Activated gamma-delta T cell (primary cell): ENCODE results near the gene BDH2.

Source experiments
- DNase-seq: peaks from one replicate; lab custom pipeline; 2025; lab: John Stamatoyannopoulos, UW

Gene BDH2

DNA sequence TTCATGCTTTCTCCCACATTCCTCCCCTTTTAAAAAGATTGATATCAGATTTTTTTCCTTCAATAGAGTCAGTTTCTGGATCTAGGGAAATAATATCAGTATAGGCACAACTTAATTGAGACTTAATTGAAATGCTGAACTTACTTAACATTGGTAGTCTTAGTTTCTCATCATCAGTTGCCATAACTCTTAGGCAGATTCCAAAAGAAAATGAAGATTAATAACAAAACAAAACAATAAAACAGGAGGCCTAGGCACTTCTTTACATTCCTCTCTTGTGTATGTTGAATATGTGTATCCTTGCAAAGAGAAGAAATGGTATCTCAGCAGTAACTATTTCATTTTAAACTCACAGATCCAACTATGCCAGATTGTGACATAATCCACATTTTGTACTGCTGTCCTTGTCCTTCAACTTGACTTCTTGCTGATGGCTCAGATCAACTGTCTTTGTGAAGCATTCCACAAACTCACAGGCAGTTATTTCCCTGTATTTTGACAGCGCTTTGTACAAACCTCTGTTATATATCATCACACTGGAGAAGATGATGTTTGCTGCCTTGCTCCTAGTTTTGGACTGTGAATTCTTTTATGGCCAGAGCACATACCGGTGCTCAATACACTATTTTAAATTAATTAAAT lies 14.0 kb downstream of the BDH2 start:
- DNase-seq = no peak

- DNase-seq = no peak
Measured at GRCh38 chr4:103079621-103080020, 20.0 kb downstream of the BDH2 start.

DNA sequence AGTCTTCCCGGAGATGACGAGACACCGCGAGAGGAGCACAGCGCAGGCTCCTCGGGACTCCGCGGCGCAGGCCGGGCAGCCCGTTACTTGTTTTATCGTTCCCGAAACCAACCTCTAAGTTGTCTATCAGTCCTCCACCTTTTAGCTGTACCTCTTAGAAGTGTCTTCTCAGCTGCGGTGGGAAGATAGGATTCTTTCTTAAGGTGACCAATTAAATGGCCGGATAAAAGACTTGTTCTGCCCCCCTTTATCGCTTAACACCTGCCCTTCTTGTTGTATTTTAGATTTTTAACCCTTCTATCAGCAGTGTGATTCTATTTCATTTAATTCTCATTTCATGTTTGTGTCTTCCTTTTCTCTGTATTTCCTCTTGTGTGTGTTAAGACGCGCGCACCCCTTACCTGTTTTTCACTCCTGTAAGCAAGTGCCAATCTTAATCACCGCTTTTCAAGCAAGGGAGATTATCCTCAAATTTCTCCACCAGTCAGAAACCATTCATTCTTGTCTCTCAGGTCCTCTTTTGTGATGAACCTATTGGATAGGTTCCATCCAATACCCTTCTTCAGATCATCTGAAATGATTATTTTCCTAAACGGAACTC lies 22.8 kb downstream of the BDH2 start, which contains the start of gene SLC9B2:
Gene SLC9B2 (minus strand): TSS at position 15 of the 601 bp plus-strand sequence. CDS start 9,211 bp downstream, outside the sequence.
- DNase-seq = no peak

- DNase-seq = peak; percentile 41
Measured at GRCh38 chr4:103075894-103076746, 23.5 kb downstream of the BDH2 start.

- no peak for DNase-seq
Measured at GRCh38 chr4:103075435-103075893, 24.2 kb downstream of the BDH2 start.

DNA sequence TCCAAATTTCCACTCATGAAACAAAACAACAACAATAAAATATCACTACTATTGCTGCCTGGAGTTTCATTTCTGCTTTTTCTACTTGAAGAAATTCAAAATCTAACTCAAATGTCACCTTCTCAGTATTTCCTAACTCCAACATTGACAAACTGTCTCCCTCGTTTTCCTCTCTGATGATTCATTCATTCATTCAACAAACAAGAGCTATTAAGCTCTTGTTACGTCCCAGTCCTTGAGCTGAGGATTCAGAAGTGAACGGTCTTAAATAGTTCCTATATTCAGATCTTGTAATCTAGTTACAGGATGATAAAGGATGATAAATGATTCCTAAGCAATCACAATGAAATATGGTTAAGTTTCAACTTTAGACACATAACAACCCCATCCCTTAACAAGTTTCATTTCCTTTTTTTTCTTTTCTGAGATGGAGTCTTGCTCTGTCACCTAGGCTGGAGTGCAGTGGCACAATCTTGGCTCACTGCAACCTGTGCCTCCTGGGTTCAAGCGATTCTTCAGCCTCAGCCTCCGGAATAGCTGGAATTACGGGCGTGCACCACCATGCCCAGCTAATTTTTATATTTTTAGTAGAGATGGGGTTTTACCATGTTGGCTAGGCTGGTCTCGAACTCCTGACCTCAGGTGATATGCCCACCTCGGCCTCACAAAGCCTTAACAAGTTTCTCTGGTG lies 24.7 kb downstream of the BDH2 start:
- no peak for DNase-seq

- DNase-seq = no peak
Measured at GRCh38 chr4:103073792-103074438, 25.7 kb downstream of the BDH2 start.

DNA sequence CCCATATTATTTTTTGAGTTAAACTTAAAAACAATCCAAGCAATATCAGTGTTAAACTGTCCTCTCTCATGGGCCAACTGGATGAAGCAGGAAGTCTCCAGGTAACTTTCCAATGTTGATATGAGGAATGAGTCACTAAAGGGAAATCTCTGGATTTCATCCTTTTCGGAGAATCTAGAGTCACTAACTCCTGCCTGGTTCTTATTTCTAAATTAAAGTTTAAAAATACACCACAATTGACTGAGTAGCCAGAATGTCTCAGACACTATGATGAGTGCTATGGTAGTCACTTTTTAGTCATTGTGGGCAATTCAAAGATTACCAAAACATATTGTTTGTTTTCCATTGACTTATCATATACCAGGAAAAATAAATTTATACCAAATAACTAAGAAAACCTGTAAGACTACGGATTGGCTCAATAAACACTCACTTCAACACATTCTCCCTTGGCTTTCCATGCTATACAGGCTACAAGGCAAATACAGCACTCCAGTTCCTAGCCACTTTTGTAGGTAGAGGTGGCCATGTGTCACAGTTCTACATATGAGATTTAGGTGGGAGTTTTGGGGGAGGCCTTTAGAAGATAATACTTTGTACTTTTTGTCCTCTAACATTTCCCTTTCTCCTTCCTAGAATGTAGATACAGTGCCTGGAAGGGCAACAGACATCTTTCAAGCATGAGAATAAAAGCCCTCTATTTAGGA lies 31.6 kb downstream of the BDH2 start:
- no peak for DNase-seq

DNA sequence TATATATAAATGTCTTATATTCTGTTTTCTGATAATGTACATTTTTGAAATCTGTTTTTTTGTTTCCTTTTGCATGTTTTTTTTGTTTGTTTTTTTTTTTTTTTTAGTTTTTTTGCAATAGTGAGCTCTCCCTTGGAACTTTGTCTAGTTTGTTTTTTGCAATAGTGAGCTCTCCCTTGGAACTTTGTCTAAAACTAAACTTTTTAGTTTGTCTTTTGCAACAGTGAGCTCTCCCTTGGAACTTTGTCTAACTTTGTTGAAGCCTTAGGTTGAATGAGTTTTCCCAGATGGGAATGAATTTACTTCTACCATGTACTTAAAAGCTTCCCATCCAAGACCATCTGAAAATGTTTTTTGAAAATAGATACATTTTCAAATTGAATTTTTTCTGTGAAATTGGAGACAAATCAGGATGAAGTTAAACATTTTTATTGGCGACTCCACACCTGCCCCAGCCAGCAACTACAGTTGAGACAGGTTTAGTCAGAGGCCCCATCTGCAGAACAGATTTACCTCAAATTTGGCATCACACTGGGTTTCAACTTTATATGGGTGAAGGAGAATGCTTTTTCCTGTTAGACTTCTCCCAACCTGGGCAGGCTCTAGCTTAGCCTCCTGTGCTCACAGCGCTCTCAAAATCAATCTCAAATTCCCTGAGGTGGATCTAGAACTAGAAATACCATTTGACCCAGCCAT lies 39.0 kb downstream of the BDH2 start:
- no peak for DNase-seq

DNA sequence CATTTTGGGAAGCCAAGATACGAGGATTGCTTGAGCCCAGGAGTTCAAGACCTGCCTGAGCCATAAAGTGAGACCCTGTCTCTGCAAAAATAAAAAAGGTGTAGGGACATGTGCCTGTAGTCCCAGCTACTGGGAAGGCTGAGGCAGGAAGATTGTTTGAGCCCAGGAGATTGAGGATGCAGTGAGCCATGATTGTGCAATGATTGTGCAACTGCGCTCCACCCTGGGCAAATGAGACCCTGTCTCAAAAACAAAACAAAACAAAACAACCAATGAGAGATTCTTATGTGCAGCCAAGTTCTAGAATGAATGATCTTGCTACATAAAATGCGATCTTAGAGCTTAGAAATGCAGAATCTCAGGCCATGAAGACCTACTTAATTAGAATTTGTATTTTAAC lies 45.6 kb downstream of the BDH2 start:
- no peak for DNase-seq

- DNase-seq = no peak
Measured at GRCh38 chr4:103052779-103053178, 46.9 kb downstream of the BDH2 start.

DNA sequence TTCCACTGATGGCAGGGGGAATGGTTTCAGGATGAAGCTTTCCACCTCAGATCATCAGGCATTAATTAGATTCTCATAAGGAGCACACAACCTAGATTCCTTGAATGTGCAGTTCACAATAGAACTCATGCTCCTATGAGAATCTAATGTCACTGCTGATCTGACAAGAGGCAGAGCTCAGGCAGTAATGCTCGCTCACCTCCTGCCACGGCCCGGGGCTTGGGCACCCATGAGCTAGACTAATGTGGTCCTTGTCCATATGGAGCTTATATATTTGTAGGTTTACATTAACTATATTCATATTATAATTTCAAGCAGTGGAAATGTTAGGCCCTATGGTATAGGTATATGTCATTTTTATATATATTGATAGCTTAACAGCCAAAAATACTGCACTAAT lies 47.5 kb downstream of the BDH2 start:
- DNase-seq = no peak

DNA sequence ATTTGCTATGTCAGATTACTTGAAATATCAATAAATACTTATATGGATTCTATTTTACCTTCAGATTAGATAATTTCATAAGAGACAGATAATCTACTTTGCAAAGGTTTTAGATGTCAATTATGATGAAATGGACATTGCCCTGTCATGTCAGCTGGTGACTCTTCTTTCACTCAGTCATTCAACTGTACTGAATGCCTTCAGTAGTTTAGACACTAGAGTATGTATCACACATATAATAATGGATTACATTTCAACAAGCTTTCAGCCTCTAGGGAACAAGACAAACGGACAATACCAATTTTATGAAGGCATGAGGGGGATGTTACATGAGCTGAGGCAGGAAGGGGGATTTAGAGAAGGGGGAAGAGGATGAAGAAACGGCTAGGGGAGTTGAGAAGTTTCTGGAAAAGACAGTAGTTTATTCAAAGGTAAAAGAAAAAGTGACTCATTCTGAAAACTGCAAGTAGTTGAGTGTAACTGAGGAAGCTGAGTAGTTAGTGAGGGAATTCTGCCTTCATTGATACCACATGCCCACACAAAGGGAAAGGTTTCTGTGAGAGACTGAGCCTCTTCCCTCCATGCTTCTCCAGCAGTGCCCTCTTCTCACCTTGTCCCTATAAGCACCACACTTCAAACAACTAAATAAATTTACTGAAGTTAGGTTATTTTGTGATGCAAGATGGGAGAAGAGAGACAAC lies 48.7 kb downstream of the BDH2 start:
- DNase-seq = no peak

- DNase-seq = no peak
Measured at GRCh38 chr4:103046416-103047290, 53.0 kb downstream of the BDH2 start.

GRCh38 chr4:103044183-103044582 lies 55.5 kb downstream of the BDH2 start:
- DNase-seq = no peak

- DNase-seq = no peak
Measured at GRCh38 chr4:103036169-103036568, 63.5 kb downstream of the BDH2 start.

- DNase-seq = no peak
Measured at GRCh38 chr4:103032574-103032973, 67.1 kb downstream of the BDH2 start.

DNA sequence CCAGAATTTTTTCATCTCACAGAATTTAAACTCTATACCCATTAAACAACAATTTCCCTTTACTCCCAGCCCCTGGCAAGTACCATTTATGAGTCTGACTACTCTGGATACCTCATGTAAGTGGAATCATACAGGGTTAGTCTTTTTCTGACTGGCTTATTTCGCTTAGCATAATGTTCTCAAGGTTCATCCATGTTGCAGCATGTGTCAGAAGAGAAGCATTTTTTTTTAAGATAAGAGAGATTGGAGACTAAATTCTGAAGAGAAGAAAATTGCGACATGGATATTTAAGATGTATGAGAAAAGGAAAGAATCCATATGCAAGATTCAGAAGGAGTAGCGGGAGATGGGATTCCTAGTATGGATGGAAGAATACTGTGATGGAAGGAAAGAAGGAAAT lies 68.8 kb downstream of the BDH2 start:
- DNase-seq = no peak

DNA sequence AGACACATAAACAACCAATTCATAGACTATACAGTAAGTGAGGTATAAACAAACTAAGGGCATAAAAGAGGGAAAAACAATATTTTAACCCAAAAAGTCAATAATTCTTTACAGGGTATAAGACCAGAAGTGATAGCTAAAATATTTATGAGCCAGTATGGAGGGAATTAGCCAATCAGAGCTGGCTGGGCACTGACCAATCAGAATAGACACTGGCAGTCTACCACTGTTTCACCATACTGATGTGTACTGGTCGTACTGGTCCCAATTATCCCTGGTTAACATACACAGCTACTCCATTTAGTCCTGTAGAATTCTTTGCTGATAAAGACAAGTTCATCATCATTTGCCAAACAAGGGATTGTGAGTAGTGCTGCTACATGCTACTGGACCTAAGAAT lies 70.3 kb downstream of the BDH2 start:
- no peak for DNase-seq
